Left cardiac atrium (tissue), 4 donors: ENCODE results near the gene ING4. TPM values are rescaled to one million over a fixed set of nuclear protein-coding genes. Genes with fewer than 3 reads are reported as not detected.

ENCODE experiments used
- ATAC-seq, 2 donors: fragments of 200-7000 bp; cut with Tn5 transposase; one replicate each; pipeline ENCODE4 v1.9.1; 2020; ENCODE audit warnings: mild to moderate bottlenecking in 2 of 2, moderate library complexity in 2 of 2
- DNase-seq: peaks from one replicate; pipeline ENCODE4 v3.0.0-alpha.2; 2020
- intact Hi-C, 2 donors: fragments of 100-400 bp; cut with DNase I; formaldehyde crosslinking; loops; one replicate each; pipeline versions ENCODE4 v1.14.1 to v1.15.1; 2022 to 2023
- total RNA-seq, 2 donors: library from RNA; stranded (reverse); fragmentation: NEBNext Ultra II Directional; extraction: Animal tissue kit (Norgen Biotek cat#: 25700); gene quantifications; one replicate each; pipeline ENCODE4 v1.2.1, GENCODE V29; 2021
- donor health status: DM: no; HTN: yes; CAD: no.
- donor health status: DM: no; HTN: yes; CAD: no; lungs with severe emphysema.
- donor health status: DM: yes; HTN: yes; CAD: no.
- donor health status: Dilated cardiomyopathy.

The ING4 gene
- total RNA-seq, 2 donors from 2014 or later: 16.8 to 28.5 TPM

DNA sequence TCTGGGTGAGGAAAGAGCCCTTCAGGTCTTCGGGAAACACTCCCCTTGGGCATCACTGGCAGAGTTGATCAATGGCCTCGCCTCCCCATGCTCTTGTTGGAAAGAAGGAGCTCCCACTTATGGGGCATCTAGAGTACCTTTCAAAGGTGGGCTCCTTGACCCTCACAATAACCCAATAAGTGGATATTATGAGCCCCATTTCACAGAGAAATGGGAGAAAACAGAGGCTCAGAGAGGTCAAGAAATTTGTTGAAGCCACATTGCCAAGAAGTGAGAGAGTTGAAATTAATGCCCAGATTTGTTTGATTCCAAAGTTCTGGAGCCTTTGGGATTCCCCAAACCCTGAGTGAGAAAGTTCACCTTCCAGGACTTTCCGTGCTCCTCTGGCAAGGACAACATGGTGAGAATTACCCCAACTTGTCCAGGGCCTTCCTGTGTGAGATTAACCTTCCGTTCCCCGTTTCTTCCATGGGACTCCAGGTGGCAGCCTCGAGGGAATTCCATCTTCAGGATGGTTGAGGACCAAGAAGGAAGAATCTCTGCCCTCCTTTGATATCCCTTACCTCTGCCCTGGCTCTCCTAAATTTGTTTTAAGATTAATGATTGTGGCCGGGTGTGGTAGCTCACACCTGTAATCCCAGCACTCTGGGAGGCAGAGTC lies 48.3 kb downstream of the ING4 start:
- intact Hi-C loops: loop anchor here (5.0 to 10.0 kb wide), 3 partner anchors 80 to 210 kb away; partner anchors contain the start of genes GPR162 (in 2 of the 2) and P3H3 (in 2 of the 2)
- no peak for ATAC-seq
- no peak for DNase-seq

DNA sequence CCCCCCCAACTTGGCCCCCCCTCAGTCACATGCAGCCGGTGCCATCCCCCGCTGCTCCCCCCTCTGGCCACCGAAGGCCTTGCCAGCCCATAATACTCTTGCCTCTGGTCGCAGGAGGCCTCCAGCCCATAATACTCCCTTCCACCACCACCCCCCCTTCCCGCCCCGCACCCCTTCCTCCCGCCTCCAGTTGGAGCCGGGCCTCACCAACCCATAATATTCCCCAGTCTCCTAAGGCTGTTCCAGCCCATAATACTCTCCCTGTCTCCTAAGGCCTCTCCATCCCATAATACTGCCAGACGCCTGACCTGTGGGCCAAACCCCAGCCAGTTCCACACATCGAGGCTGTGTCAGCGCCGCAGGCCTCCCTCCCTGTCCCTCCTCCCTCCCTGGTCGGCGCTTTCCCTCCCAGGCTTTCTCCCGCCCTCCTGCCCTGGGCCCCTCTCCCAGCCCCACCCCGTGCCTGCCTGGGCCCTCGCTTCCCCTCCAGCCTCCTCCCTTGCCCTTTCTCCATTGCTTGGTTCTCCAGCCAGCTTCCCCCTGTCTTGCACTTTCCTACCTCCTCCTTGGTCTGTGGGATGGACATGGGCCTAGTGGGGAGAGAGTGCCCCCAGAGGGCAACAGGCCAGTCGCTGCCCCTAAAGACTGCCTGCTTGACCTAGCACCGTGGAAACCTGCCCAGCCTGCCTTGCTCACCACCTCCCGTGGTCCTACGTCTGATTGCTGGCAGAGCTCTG lies 49.0 kb downstream of the ING4 start:
- peak; percentile 88 to 92 for ATAC-seq
- peak; percentile 91 for DNase-seq
- intact Hi-C loops: loop anchor here (10.0 kb wide), 2 partner anchors 81 to 211 kb away; partner anchors contain the start of genes GPR162 (in 2 of the 2) and P3H3 (in 2 of the 2)

DNA sequence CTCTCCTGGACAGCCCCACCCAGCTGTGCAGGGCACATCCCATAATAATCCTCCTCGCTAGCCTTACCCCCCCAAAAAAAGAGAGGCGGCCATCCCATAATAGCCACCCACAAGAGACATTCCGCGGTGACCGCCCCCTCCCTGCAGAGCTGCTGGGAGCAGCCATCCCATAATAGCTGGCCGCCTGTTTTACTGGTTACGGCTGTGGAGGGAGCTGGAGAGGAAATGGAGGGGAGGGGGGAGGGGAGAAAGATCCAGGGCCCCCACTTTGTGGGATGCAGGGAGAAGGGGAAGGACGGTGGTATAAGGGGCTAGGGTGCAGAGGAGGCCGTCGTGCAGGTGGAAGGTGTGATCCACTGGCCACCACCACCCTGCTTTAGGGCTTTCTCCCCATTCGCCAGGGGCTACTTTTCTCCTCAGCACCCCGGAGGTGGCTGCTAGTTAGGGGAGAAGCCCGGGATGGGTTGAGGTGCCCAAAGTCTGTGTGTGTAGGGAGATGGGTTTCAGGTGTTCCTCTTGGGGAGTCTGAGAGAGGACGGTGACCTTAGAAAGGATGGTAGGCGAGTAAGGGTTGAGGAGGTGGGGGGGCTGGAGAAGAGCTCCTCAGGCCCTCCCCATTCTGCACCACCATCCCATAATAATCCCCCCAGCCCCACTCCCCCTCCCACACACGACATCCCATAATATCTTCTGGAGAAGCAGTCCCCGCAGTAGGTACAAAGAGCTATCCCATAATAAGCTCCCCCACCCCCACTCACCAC lies 49.7 kb downstream of the ING4 start:
- DNase-seq (peak; percentile 80), ATAC-seq (peak; percentile 36 to 45)
- intact Hi-C loops: loop anchor here (10.0 kb wide), 2 partner anchors 82 to 212 kb away; partner anchors contain the start of genes GPR162 (in 2 of the 2) and P3H3 (in 2 of the 2)

DNA sequence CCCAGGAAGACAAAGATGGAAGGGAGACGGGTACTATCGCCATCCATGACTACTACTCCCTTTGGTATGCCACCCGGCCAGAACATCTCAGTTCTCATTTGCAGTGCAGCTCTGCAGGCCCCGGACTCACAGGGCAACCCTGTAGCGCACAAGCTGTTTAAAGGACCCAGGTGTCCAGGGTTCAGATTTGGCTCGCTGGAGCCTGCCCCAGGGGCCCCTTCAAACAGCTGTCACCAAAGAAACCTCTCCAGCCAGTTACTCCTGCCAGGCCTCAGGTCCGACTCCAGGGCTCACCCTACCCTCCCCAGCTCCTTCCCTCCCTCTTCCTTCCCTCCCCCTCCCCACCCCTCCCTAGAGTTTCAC lies 50.3 kb downstream of the ING4 start:
- intact Hi-C loops: loop anchor here (10.0 kb wide), 2 partner anchors 82 to 212 kb away; partner anchors contain the start of genes GPR162 (in 2 of the 2) and P3H3 (in 2 of the 2)
- DNase-seq (no peak), ATAC-seq (no peak)

DNA sequence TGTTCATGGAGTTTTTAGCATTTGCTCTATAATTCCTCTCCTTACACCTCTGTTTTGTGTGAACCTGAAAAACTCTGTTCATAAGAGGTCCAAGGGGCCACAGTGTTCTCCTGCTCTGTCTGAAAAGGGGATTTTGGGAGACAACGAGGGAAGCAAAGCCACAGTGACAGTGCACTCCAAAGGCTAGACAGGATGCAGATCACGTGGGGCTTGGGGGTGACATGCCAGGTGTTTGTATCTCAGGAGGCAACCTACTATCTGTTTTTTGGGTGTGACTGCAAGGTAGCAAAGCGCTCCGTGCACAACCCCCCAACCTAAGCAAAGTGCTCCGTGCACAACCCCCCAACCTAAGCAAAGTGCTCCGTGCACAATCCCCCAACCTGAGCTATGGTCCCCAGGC lies 50.7 kb downstream of the ING4 start:
- intact Hi-C loops: loop anchor here (10.0 kb wide), 2 partner anchors 83 to 213 kb away; partner anchors contain the start of genes GPR162 (in 2 of the 2) and P3H3 (in 2 of the 2)
- DNase-seq: no peak

DNA sequence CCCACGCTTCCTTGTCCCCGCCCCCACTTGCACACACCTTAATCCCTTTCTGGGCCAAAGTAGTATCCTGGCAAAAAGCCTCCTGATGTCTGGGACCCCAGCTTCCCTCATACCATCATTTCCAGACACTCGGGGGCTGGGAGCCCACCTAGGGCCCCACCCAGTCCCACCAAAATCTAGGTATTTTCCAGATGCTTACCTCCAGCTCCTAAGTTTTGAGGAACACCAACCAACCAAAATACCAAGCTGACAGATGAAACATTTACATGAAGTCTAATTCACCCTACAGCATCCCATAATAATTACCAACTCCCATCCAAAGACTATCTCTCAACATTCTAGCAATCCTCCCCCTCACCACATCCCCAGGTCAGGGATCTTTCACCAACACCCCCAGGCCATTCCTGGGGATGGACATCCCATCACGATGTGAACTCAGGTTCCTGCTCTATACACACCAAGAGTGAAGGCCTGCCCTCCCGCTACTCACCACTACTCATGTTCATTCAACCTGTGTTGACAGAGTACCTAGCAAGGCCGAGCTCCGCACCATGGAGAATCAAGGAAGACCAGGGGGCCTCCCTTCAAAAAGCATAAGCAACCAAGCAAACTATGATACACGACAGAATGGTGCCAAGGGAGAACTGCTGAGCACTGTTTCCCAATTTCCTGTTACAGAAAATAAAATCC lies 54.2 kb downstream of the ING4 start:
- intact Hi-C loops: loop anchor here in 1 of 2 donors (5.0 kb wide), 1 partner anchor 41 kb away; the partner anchor contains the start of gene NOP2
- ATAC-seq (no peak), DNase-seq (peak; percentile 49)

More for the DNA sequence above, 50.7 kb downstream of the ING4 start:
- no peak for ATAC-seq

DNA sequence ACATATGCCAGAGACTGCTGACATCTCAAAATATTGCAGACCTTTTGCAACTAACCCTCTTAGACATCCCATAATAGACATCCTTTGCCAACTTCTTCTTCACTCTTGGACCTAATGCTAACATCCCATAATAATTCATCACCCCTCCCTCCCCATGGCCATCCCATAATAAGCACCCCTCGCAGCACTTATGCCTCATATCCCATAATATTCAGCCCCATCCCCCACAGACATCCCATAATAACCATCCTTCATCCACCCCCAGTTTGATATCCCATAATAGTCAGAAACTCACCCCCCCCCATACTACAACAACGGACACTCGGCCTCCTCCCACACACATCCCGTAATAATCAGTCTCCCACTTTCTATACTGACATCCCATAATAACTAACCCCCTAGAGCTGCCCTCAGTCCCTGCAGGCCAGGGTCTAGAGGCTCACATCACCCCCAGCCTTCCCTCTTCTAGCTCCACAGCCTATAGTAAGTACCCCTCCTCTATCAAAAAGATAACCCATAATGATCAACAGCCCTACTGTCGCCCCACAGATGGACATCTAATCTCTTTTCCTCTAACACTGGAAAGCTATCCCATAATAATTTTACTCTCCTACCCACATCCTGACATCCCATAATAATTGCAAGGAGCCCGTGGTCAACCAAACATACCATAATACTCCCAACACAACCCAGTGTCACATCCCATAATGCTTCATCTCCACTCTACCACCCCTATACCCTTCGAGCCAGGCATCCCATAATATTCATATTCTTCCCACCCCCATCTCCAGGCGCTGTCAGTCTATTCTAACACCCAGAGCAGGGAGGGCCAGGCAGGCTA lies 54.9 kb downstream of the ING4 start:
- ATAC-seq (peak; percentile 2 to 4), DNase-seq (no peak)
- intact Hi-C loops: loop anchor here in 1 of 2 donors (5.0 kb wide), 1 partner anchor 41 kb away; the partner anchor contains the start of gene NOP2

DNA sequence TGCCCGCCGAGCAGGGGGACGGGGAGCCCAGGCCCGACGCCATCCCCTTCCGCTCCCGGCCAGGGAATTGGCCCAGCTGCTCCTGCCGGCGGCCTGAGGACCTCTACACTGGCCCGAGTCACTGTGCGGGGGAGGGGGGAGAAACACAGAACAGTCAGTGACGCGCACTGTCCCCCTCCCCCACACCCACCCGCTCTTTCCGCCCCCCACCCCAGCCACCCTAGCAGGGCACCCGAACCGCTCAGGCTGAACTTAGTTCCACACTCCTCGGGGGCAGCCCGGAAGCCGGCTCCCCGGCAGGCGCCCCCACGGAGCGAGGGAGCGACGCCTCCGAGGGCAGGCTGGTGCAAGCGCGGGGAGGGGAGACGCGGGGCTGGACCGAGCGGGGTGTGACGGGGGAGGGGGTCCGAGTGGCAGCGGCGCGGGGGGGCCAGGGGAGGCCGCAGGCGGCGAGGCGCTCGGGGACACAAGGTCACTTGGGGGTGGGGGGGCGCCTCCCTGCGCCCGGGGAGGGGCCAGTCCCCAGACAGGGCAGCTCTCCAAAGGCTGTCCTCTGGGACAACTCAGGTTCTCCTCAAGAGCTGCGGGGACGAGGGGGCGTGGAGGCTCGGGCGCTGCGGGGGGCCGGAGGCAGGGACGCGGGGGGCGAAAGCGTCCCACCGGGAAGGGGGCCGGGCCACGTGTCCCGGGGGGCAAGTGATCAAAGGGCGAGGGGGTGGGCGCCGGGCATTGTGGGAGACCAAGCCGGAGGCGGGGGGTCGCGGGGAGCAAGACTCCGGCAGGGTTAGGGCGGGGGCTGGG lies 56.4 kb downstream of the ING4 start:
- intact Hi-C loops: loop anchor here in 1 of 2 donors (5.0 kb wide), 1 partner anchor 39 kb away; the partner anchor contains the start of gene NOP2
- DNase-seq (peak; percentile 84), ATAC-seq (peak; percentile 53 to 56)

DNA sequence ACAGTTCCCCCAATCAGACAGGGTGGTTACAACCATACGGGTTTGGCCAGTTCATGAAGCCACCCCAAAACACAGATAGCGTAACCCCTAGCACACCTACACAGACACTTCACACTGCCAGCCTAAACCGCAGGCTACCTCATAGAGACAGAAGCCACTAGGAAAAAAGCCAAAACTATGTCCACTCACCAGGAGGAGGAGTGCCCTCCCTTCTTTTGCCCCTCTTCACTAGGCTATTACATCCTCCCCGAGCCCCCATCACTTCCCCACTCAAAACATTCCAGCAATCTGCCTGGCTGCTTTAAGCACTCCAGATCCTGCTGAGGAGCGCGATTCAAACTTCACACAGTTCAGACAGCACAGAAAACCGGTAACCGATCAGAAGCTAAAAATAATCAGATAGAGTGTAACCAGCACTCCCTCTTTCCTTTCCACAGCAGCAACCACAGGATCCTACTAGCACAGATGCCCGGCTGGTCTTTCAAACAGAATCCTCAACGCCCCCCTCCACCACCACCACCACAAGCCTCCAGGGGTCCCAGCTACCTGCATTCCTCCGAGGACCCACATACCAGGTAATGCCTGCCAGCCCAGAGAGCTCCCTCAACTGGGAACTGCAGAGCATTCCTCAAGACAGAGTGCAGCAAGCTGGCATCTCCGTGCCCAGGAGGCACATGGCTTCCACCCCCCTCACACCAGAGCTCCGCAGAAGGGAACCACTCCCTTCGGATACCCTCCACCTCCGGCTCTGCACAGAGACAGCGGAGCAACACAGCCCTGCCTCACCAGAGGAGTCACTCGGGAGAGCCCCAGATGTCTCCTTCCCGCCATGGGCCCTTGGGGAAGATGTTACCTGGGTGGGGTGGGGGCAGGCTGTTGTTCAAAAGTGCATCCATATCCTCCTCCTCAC lies 57.2 kb downstream of the ING4 start:
- ATAC-seq (peak; percentile 0 to 6), DNase-seq (no peak)
- intact Hi-C loops: loop anchor here in 1 of 2 donors (5.0 kb wide), 1 partner anchor 38 kb away; the partner anchor contains the start of gene NOP2

DNA sequence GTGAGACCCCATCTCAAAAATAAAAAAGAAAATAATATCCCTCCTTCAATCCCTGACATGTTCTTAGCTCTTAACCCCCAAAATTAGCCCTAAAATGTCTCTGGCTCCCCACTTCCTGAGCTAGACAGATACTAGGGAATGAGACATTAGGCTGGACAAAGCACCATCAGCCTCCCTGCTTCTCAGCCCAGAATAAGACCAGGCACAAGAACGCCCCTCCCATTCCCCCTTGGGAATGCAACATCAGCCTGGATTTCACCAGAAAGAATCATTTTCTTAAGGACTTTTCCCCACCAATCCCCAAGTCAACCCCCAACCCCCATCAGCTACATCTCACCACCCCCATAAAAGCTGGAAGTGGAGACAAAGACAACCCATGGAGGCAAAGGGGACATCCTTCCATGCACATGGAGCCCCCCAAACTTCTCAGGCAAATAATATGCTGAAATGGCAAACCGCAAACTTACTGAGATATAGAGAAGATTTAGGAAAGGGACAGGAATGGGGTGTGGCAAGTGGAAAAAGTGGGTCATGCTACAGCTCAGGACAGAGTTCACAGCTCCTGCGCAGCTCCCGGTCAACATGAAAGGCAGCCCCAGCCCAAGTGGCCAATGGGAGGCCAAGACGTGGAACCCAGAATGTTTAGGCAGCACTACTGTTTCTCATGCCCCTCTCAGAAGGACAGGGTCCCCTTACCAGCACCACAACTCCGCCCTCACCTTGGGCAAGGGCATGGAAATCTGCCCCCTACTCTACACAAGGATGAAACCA lies 58.5 kb downstream of the ING4 start:
- intact Hi-C loops: loop anchor here in 1 of 2 donors (5.0 kb wide), 1 partner anchor 37 kb away; the partner anchor contains the start of gene NOP2
- ATAC-seq: no peak
- DNase-seq: peak; percentile 43

DNA sequence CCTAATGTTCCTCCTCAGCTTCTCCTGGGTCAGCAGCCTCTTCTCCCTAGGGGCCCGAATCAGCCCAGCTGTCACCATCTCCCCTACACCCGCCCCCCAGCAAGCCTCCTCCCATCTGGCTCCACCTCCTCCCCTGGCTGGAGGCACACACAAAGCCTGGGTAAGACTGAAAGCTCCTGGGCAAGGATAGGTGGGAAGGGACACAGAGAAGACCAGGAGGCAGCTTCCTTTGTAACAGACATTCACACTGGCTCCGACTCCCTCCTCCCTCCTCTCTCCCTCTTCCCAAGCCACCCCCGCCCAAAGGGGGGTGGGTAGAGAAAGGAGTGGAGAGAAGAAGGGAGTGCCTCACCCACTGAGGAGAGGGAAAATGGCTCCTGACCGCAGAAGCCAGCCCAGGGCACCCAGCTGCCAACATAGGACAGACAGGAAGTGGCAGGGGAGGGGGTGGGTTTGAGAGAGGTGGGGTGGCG lies 59.8 kb downstream of the ING4 start:
- ATAC-seq: peak in 1 of 2 donors; percentile 10
- intact Hi-C loops: no loop called here
- DNase-seq: peak; percentile 62

DNA sequence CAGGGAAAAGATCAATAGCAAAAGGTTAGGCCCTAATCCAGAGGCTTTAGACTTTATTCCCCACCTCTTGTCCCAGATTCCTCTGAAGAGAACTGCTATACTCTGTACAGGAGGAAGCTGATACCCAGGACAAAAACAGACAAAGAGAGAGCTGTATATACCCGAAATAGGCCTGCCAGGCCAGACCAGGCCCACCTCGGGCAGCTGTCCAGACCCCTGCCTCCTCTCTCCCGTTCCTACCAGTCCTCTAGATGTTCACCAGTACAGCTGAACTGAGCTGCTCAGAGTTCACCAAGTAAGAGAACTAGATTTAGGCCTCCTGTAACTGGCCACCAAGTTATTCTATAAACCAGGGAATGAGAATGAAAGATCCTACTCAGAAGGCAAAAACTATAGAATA lies 60.4 kb downstream of the ING4 start:
- no peak for DNase-seq
- intact Hi-C loops: no loop called here
- no peak for ATAC-seq
